CD4-positive, CD25-positive, alpha-beta regulatory T cell (primary cell): Measurements from ENCODE around the gene COTL1. TPM values are rescaled to one million over a fixed set of nuclear protein-coding genes. Genes with fewer than 3 reads are reported as not detected.

Experiments
- ATAC-seq, 2 donors: fragments of 150-1000 bp; cut with Tn5 transposase; one replicate each; pipeline ENCODE4 v1.10.0; 2021; ENCODE audit warnings: low read depth in 2 of 2, moderate number of reproducible peaks in 2 of 2, moderate library complexity in 1 of 2
- DNase-seq, 3 donors: peaks; one replicate each; pipeline versions ENCODE4 v3.0.0 to v3.0.0-alpha.2; 2012 to 2022; ENCODE audit warnings: mixed read lengths in 1 of 3
- H3K27ac ChIP-seq: one replicate; pipeline ENCODE4 v1.7.0; 2013; ENCODE audit warnings: mild to moderate bottlenecking, low read length; ENCODE audit not compliant: insufficient read depth, poor library complexity, severe bottlenecking
- H3K27me3 ChIP-seq: one replicate; pipeline ENCODE4 v1.7.0; 2013; ENCODE audit warnings: low read length; ENCODE audit not compliant: control insufficient read depth, insufficient read depth
- H3K36me3 ChIP-seq: one replicate; pipeline ENCODE4 v1.7.0; 2013; ENCODE audit warnings: mild to moderate bottlenecking, low read length, moderate library complexity; ENCODE audit not compliant: control insufficient read depth, insufficient read depth
- H3K4me1 ChIP-seq: 2 replicates; pipeline ENCODE4 v1.7.0; 2013; ENCODE audit warnings: mild to moderate bottlenecking, low read length; ENCODE audit not compliant: insufficient read depth, control insufficient read depth, poor library complexity, severe bottlenecking
- H3K4me3 ChIP-seq: one replicate; pipeline ENCODE4 v1.7.0; 2013; ENCODE audit warnings: low read depth, mild to moderate bottlenecking, low read length, moderate library complexity
- H3K9me3 ChIP-seq, 2 experiments: 1 replicate in 1 of 2; 2 replicates in 1 of 2; pipeline ENCODE4 v1.7.0; 2013; ENCODE audit warnings: low read length in 2 of 2, mild to moderate bottlenecking in 1 of 2, moderate library complexity in 1 of 2; ENCODE audit not compliant: control insufficient read depth in 2 of 2
- H3K27ac Mint-ChIP-seq, 3 donors: one replicate each; pipeline ENCODE4 v1.8.0; 2020 to 2022; ENCODE audit warnings: mild to moderate bottlenecking in 3 of 3, mixed read lengths in 3 of 3, moderate library complexity in 2 of 3
- H3K27me3 Mint-ChIP-seq: one replicate; pipeline ENCODE4 v1.8.0; 2022; ENCODE audit warnings: mild to moderate bottlenecking, mixed read lengths
- H3K36me3 Mint-ChIP-seq: one replicate; pipeline ENCODE4 v1.8.0; 2020; ENCODE audit warnings: mixed read lengths
- H3K4me1 Mint-ChIP-seq, 4 donors: one replicate each; pipeline ENCODE4 v1.8.0; 2020 to 2022; ENCODE audit warnings: mixed read lengths in 4 of 4, mild to moderate bottlenecking in 1 of 4
- H3K4me3 Mint-ChIP-seq, 4 donors: one replicate each; pipeline ENCODE4 v1.8.0; 2020 to 2022; ENCODE audit warnings: mild to moderate bottlenecking in 4 of 4, mixed read lengths in 4 of 4, moderate library complexity in 3 of 4
- H3K9me3 Mint-ChIP-seq, 7 donors: one replicate each; pipeline ENCODE4 v1.8.0; 2020 to 2022; ENCODE audit warnings: mixed read lengths in 7 of 7, mild to moderate bottlenecking in 3 of 7, moderate library complexity in 2 of 7
- polyA plus RNA-seq, 4 donors: library from polyadenylated mRNA; unstranded; fragments of 300-500 nt; fragmentation: Illumina TruSeq; gene quantifications; one replicate each; pipeline ENCODE4 v1.2.3, GENCODE V29; 2021
- total RNA-seq: library from RNA; stranded (reverse); gene quantifications from one replicate; pipeline ENCODE4 v1.2.3, GENCODE V29; 2022

COTL1 gene
- total and polyA plus RNA-seq, 5 donors from 2014 or later: 353 to 761 (median 475) TPM

GRCh38 chr16:84555418-84556196 is 62.3 kb downstream of the COTL1 start:
- DNase-seq: no peak
- Histone ChIP-seq H3K4me3 (no peak overlapping the region), H3K27ac (peak overlapping the region; percentile 73), H3K36me3 (no peaks in the 10 kb centered on the region), H3K4me1 (peaks cover 35% of the 10 kb centered on the region), H3K9me3 (no peaks in the 10 kb centered on the region), H3K27me3 (no peaks in the 10 kb centered on the region)
- Mint-ChIP-seq H3K9me3 (no peaks in the 10 kb centered on the region), H3K36me3 (peaks cover 3% of the 10 kb centered on the region), H3K27ac (peak overlapping the region in 2 of 3 donors; percentile 9 to 96), H3K27me3 (no peaks in the 10 kb centered on the region), H3K4me1 (peaks cover 20 to 47% (median 36%) of the 10 kb centered on the region in 4 donors), H3K4me3 (peak overlapping the region in 1 of 4 donors; percentile 83)
- ATAC-seq: no peak

GRCh38 chr16:84554627-84555328 is 63.1 kb downstream of the COTL1 start:
- DNase-seq (no peak), ATAC-seq (no peak)
- Mint-ChIP-seq H3K4me1 (peaks cover 23 to 53% (median 42%) of the 10 kb centered on the region in 4 donors), H3K27ac (peak overlapping the region in 2 of 3 donors; percentile 96 to 97), H3K9me3 (no peaks in the 10 kb centered on the region), H3K36me3 (peaks cover 6% of the 10 kb centered on the region), H3K27me3 (no peaks in the 10 kb centered on the region), H3K4me3 (peak overlapping the region in 3 of 4 donors; percentile 61 to 95 (median 90))
- H3K36me3 ChIP-seq: no peaks in the 10 kb centered on the region
- no peaks in the 10 kb centered on the region for H3K9me3 ChIP-seq
- H3K4me1 ChIP-seq: peaks cover 43% of the 10 kb centered on the region
- H3K27ac ChIP-seq: peak overlapping the region; percentile 73
- H3K27me3 ChIP-seq: no peaks in the 10 kb centered on the region
- H3K4me3 ChIP-seq: peak overlapping the region; percentile 80

GRCh38 chr16:84553873-84554399 is 63.9 kb downstream of the COTL1 start:
- ATAC-seq (peak; percentile 35 to 47), DNase-seq (peak; percentile 13 to 88 (median 75))
- H3K36me3 ChIP-seq: no peaks in the 10 kb centered on the region
- no peaks in the 10 kb centered on the region for H3K27me3 Mint-ChIP-seq
- peaks cover 51% of the 10 kb centered on the region for H3K4me1 ChIP-seq
- H3K27ac Mint-ChIP-seq: peak overlapping the region; percentile 96 to 100 (median 97)
- peak overlapping the region; percentile 73 for H3K27ac ChIP-seq
- peak overlapping the region; percentile 80 for H3K4me3 ChIP-seq
- peaks cover 6% of the 10 kb centered on the region for H3K36me3 Mint-ChIP-seq
- H3K4me1 Mint-ChIP-seq: peaks cover 23 to 61% (median 47%) of the 10 kb centered on the region in 4 donors
- no peaks in the 10 kb centered on the region for H3K9me3 ChIP-seq
- peak overlapping the region; percentile 90 to 98 (median 95) for H3K4me3 Mint-ChIP-seq
- H3K27me3 ChIP-seq: no peaks in the 10 kb centered on the region
- H3K9me3 Mint-ChIP-seq: no peaks in the 10 kb centered on the region

GRCh38 chr16:84552135-84552534 is 65.7 kb downstream of the COTL1 start:
- Mint-ChIP-seq H3K4me3 (peak overlapping the region; percentile 90 to 98 (median 95)), H3K36me3 (peaks cover 6% of the 10 kb centered on the region), H3K27ac (peak overlapping the region; percentile 96 to 100 (median 99)), H3K9me3 (no peaks in the 10 kb centered on the region), H3K27me3 (no peaks in the 10 kb centered on the region), H3K4me1 (peaks cover 23 to 71% (median 49%) of the 10 kb centered on the region in 4 donors)
- ATAC-seq: no peak
- DNase-seq: peak in 1 of 3 donors; percentile 51
- H3K4me1 ChIP-seq: peaks cover 63% of the 10 kb centered on the region
- H3K36me3 ChIP-seq: no peaks in the 10 kb centered on the region
- no peaks in the 10 kb centered on the region for H3K9me3 ChIP-seq
- peak overlapping the region; percentile 73 for H3K27ac ChIP-seq
- H3K4me3 ChIP-seq: peak overlapping the region; percentile 80
- H3K27me3 ChIP-seq: no peaks in the 10 kb centered on the region

- DNase-seq (no peak), ATAC-seq (no peak)
- Histone ChIP-seq H3K4me3 (peak overlapping the region; percentile 75), H3K27ac (peak overlapping the region; percentile 88), H3K27me3 (no peaks in the 10 kb centered on the region), H3K4me1 (peaks cover 57% of the 10 kb centered on the region), H3K36me3 (no peaks in the 10 kb centered on the region), H3K9me3 (no peaks in the 10 kb centered on the region)
- Mint-ChIP-seq H3K4me3 (peak overlapping the region in 3 of 4 donors; percentile 78 to 94 (median 88)), H3K27me3 (no peaks in the 10 kb centered on the region), H3K36me3 (peaks cover 12% of the 10 kb centered on the region), H3K9me3 (no peaks in the 10 kb centered on the region), H3K27ac (peak overlapping the region; percentile 91 to 99 (median 98)), H3K4me1 (peaks cover 27 to 74% (median 49%) of the 10 kb centered on the region in 4 donors)
These were observed 67.8 kb downstream of the COTL1 start for GRCh38 chr16:84550096-84550495.

- peaks cover 24 to 73% (median 48%) of the 10 kb centered on the region in 4 donors for H3K4me1 Mint-ChIP-seq
- Histone ChIP-seq H3K4me3 (peak overlapping the region; percentile 75), H3K4me1 (peaks cover 55% of the 10 kb centered on the region)
These were observed 68.7 kb downstream of the COTL1 start for GRCh38 chr16:84548971-84549844.

GRCh38 chr16:84548508-84548907 is 69.4 kb downstream of the COTL1 start:
- Histone ChIP-seq H3K36me3 (no peaks in the 10 kb centered on the region), H3K27ac (peak overlapping the region; percentile 88), H3K4me3 (peak overlapping the region; percentile 19), H3K4me1 (peaks cover 48% of the 10 kb centered on the region), H3K9me3 (no peaks in the 10 kb centered on the region), H3K27me3 (no peaks in the 10 kb centered on the region)
- no peaks in the 10 kb centered on the region for H3K27me3 Mint-ChIP-seq
- peaks cover 19 to 69% (median 44%) of the 10 kb centered on the region in 4 donors for H3K4me1 Mint-ChIP-seq
- ATAC-seq: no peak
- DNase-seq: no peak
- H3K9me3 Mint-ChIP-seq: no peaks in the 10 kb centered on the region
- peak overlapping the region; percentile 98 to 99 (median 99) for H3K27ac Mint-ChIP-seq
- H3K4me3 Mint-ChIP-seq: peak overlapping the region in 3 of 4 donors; percentile 78 to 94 (median 88)
- peaks cover 18% of the 10 kb centered on the region for H3K36me3 Mint-ChIP-seq

More at GRCh38 chr16:84548971-84549844, 68.7 kb downstream of the COTL1 start:
- H3K9me3 ChIP-seq: no peaks in the 10 kb centered on the region
- H3K27me3 ChIP-seq: no peaks in the 10 kb centered on the region
- Mint-ChIP-seq H3K9me3 (no peaks in the 10 kb centered on the region), H3K27ac (peak overlapping the region; percentile 98 to 99 (median 99)), H3K27me3 (no peaks in the 10 kb centered on the region), H3K36me3 (peaks cover 16% of the 10 kb centered on the region), H3K4me3 (peak overlapping the region; percentile 78 to 95 (median 91))
- H3K27ac ChIP-seq: peak overlapping the region; percentile 88
- DNase-seq (peak; percentile 16 to 91 (median 68)), ATAC-seq (peak; percentile 66 to 67)
- no peaks in the 10 kb centered on the region for H3K36me3 ChIP-seq
